ENCODE data around the gene FRMPD1. TPM values are rescaled to one million over a fixed set of nuclear protein-coding genes. Genes with fewer than 3 reads are reported as not detected.

The FRMPD1 gene
- total and polyA plus RNA-seq, 9 donors: 0.01 to 0.46 (median 0.26) TPM; not detected in 4

- intact Hi-C loops (cut with DNase I): no loop called here
- WGBS, 3 donors: 46 to 53% (median 52%) methylated on average over 5 of the region's 5 CpGs
Observed at GRCh38 chr9:37730839-37731238, 80.1 kb downstream of the FRMPD1 start.

GRCh38 chr9:37732086-37732741 lies 81.5 kb downstream of the FRMPD1 start:
- DNase-seq: no peak
- H3K27ac ChIP-seq: no peak overlapping the region
- no peaks in the 10 kb centered on the region for H3K9me3 ChIP-seq
- WGBS, 3 donors: 21 to 41% (median 23%) methylated on average over 10 of the region's 10 CpGs
- intact Hi-C loops (cut with DNase I): no loop called here
- no peaks in the 10 kb centered on the region for H3K4me1 ChIP-seq (ENCODE audit: insufficient read depth)
- TF ChIP-seq EP300 (IDR thresholded peaks at IDR 0.05): no peak
- TF ChIP-seq POLR2A (IDR thresholded peaks at IDR 0.05): no peak
- TF ChIP-seq, protein P1, sequence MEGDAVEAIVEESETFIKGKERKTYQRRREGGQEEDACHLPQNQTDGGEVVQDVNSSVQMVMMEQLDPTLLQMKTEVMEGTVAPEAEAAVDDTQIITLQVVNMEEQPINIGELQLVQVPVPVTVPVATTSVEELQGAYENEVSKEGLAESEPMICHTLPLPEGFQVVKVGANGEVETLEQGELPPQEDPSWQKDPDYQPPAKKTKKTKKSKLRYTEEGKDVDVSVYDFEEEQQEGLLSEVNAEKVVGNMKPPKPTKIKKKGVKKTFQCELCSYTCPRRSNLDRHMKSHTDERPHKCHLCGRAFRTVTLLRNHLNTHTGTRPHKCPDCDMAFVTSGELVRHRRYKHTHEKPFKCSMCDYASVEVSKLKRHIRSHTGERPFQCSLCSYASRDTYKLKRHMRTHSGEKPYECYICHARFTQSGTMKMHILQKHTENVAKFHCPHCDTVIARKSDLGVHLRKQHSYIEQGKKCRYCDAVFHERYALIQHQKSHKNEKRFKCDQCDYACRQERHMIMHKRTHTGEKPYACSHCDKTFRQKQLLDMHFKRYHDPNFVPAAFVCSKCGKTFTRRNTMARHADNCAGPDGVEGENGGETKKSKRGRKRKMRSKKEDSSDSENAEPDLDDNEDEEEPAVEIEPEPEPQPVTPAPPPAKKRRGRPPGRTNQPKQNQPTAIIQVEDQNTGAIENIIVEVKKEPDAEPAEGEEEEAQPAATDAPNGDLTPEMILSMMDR (IDR thresholded peaks at IDR 0.05): no peak
- no peaks in the 10 kb centered on the region for H3K27me3 ChIP-seq
- no peak overlapping the region for H3K4me3 ChIP-seq
- no peaks in the 10 kb centered on the region for H3K36me3 ChIP-seq

More at GRCh38 chr9:37730839-37731238, 80.1 kb downstream of the FRMPD1 start:
- Histone ChIP-seq H3K27ac (no peak overlapping the region), H3K4me1 (ENCODE audit: insufficient read depth) (no peaks in the 10 kb centered on the region), H3K27me3 (no peaks in the 10 kb centered on the region), H3K9me3 (no peaks in the 10 kb centered on the region), H3K4me3 (no peak overlapping the region), H3K36me3 (no peaks in the 10 kb centered on the region)
- DNase-seq: no peak
- no peak for TF ChIP-seq POLR2A (IDR thresholded peaks at IDR 0.05)
- TF ChIP-seq, protein P1 (IDR thresholded peaks at IDR 0.05): no peak
- TF ChIP-seq EP300 (IDR thresholded peaks at IDR 0.05): no peak

DNA sequence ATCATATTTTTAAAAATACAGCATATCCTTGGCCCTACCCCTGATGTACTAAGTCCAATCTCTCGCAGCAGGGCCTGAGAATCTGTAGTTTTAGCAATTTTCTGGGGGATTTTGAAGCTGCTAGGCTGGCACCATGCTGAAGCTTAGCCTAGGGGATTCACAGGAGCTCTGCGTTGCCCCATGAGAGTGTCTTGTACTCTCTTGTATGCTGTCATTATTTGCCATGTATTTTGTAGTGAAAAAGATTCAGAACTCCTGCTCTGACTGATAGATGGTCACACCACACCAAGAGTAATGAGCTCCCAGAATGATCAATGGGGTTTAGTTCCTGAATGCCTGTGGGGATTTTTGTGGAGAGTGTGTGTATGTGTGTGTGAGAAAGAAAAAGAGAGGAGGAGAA lies 82.2 kb downstream of the FRMPD1 start:
- no peak for DNase-seq
- no peak overlapping the region for H3K27ac ChIP-seq
- intact Hi-C loops (cut with DNase I): no loop called here
- H3K4me1 ChIP-seq (ENCODE audit: insufficient read depth): no peaks in the 10 kb centered on the region
- H3K36me3 ChIP-seq: no peaks in the 10 kb centered on the region
- no peak for TF ChIP-seq POLR2A (IDR thresholded peaks at IDR 0.05)
- TF ChIP-seq, protein P1 (IDR thresholded peaks at IDR 0.05): no peak
- no peak for TF ChIP-seq EP300 (IDR thresholded peaks at IDR 0.05)
- H3K27me3 ChIP-seq: no peaks in the 10 kb centered on the region
- no peak overlapping the region for H3K4me3 ChIP-seq
- WGBS, 3 donors: 43 to 94% (median 75%) methylated on average over 2 of the region's 2 CpGs
- H3K9me3 ChIP-seq: no peaks in the 10 kb centered on the region

GRCh38 chr9:37739222-37739621 lies 88.5 kb downstream of the FRMPD1 start:
- TF ChIP-seq EP300 (IDR thresholded peaks at IDR 0.05): no peak
- 81 to 90% (median 85%) methylated on average over 5 of the region's 5 CpGs for WGBS, 3 donors
- no peaks in the 10 kb centered on the region for H3K27me3 ChIP-seq
- no peak for DNase-seq
- no peak overlapping the region for H3K4me3 ChIP-seq
- intact Hi-C loops (cut with DNase I): no loop called here
- H3K36me3 ChIP-seq: no peaks in the 10 kb centered on the region
- no peaks in the 10 kb centered on the region for H3K9me3 ChIP-seq
- no peaks in the 10 kb centered on the region for H3K4me1 ChIP-seq (ENCODE audit: insufficient read depth)
- no peak overlapping the region for H3K27ac ChIP-seq

- H3K9me3 ChIP-seq: no peaks in the 10 kb centered on the region
- no peak overlapping the region for H3K4me3 ChIP-seq
- 92 to 97% (median 93%) methylated on average over 16 of the region's 16 CpGs for WGBS, 3 donors
- H3K27ac ChIP-seq: no peak overlapping the region
- no peaks in the 10 kb centered on the region for H3K4me1 ChIP-seq (ENCODE audit: insufficient read depth)
- TF ChIP-seq, protein P1 (IDR thresholded peaks at IDR 0.05): no peak
- TF ChIP-seq POLR2A (IDR thresholded peaks at IDR 0.05) (no peak), EP300 (IDR thresholded peaks at IDR 0.05) (no peak)
- H3K27me3 ChIP-seq: no peaks in the 10 kb centered on the region
- intact Hi-C loops (cut with DNase I): no loop called here
- no peaks in the 10 kb centered on the region for H3K36me3 ChIP-seq
- DNase-seq: no peak
Observed at GRCh38 chr9:37740128-37740527, 89.4 kb downstream of the FRMPD1 start.

All from ovary (tissue), 9 donors.